Measurements from ENCODE around the gene APOL3.
"Not testable (repeated sequence)": the region's sequence is repeated elsewhere in the genome, so short reads cannot be mapped to it uniquely, and the experiment has no call there.

Gene APOL3

DNA sequence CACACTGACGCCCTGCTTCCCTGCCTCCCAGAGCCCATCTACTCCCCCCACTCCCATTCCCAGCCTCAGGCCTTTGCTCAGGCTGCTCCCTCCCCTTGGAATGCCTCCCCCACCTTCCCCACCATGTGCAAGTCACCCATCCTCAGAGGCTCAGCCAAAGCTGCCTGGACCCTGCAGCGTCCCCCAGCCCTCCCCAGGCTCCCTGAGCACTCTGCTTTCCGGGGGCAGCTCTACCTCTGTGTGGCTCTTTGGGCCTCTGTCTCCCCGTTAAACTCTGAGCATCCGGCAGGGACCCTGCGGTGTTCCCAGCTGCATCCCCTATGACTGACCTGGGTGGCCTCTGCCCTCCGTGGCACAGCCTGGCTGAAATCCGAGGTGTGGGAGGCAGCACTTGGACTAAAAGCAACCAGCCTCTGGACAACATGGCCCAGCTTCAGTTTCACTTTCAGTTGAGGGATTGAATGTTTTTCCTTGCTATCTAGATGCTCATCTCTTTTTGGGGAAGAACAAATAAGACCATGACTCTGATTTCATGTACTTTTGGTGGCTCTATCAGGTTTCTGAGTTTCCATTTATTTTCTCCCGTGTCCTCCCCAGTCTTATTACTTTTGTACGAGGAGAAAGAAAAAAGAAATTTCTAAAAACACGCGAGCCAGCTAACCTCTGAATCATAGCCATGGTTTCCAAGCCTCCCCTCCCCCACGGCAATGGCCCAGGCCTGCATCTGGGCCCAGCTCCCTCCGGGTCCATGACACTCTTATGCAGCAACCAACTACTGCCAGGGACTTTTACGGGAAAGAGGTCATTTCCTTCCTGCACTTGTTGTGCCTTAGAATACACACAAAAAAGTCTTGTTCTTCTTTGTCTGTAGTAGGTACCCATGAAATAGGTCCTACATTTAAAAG, 3.8 kb downstream of the APOL3 start:
- peak in 3 of 4 experiments; percentile 19 to 51 (median 31) for DNase-seq

DNA sequence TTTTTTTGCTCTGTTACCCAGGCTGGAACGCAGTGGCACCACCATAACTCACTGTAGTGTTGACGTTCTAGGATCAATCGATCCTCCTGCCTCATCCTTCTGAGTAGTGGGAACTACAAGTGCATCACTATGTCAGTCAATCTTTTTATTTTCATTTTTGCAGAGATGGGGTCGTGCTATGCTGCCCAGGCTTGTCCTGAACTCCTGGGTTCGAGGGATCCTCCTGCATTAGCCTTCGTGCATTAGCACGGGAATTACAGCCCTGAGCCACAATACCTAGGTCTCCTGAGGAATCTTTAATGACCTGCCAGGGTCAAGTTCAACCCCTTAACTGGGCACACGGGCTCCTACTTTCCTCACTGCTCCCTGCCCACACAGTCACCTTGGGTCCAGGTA, 4.4 kb downstream of the APOL3 start:
- DNase-seq = no peak

DNA sequence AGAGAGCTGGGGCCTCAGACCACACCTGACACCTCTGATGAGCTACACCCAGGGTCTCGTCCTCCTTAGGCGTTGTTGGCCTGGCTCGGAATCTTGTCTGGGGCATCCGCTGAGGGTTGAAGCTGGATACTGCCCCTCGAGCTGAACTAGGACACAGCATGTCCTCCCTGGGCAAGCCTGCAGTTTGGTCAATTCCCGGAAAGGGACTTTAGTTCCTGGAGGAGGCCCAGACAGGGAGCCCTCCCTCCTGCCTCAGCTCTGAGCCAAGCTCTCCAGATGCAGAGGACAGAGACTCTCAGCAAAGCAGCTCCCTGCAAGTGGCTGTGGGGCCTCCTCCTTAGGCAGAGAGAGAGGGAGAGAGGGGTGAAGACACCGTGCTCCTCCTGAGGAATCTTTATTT, 4.9 kb downstream of the APOL3 start:
- no peak for DNase-seq

DNA sequence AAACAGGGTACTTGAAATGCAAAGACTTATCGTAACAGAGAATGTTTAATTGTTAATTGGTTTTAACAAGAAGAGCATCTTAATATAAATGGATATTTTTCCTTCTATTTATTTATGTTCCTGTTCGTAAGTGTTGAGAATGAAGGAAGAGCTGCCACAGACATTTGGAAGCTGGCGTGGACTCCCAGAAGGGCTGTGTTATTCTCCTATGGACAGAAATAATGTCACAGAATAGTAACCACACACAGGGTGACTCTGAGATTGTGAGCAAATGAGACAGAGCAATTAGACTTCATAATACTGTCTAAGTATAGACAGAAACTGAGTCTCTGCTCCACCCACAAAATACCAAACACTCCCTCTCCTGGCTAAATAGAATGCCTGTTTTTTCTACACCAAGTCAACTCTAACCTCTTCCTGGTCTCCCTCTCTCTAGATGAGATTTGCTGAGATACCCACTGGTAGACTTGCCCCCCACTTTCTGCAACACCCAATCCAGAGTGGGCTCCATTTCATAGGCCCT, 6.1 kb downstream of the APOL3 start:
- DNase-seq = no peak

DNA sequence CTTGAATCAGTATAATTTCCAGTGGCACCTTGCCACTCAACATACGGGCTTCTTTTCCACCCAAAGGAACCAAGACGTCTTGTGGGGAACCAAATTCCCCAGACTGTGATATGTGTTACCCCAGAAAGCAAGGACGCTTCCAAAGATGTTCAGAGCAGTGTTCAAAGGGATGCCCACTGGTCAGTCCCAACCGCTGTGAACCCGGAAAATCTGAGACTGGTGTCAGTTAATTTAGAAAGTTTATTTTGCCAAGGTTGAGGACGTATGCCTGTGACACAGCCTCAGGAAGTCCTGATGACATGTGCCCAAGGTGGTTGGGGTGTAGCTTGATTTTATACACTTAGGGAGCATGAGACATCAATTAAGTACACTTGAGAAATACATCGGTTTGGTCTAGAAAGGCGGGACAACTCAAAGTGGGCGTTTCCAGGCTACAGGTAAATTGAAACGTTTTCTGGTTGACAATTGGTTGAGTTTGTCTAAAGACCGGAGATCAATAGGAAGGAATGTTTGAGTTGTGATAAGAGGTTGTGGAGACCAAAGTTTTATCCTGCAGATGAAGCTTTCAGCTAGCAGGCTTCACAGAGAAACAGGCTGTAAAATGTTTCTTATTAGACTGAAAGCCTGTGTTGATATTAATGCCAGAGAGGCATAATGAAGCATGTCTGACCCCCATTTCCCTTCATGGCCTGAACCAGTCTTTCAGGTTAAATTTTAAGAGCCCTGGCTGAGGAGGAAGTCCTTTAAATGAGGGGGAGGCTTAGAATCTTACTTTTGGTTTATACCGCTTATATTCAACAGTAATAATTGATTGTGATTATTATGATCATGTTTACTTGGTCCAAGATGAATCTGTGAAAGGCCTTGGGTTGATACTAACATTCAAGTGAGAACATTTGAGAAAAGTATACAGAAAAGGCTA, 6.8 kb downstream of the APOL3 start:
- no peak for DNase-seq

DNA sequence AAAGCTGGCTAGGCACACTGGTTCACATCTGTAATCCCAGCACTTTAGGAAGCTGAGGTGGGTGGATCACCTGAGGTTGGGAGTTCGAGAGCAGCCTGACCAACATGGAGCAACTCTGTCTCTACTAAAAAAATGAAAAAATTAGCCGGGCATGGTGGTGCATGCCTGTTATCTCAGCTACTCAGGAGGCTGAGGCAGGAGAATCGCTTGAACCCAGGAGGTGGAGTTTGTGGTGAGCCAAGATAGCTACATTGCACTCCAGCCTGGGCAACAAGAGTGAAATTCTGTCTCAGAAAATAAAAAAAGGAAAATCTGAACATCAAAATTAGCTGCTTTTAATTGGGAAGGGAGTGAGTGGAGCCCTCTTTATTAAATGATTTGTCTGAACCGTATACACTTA, 7.7 kb downstream of the APOL3 start:
- not testable (repeated sequence) for DNase-seq

DNA sequence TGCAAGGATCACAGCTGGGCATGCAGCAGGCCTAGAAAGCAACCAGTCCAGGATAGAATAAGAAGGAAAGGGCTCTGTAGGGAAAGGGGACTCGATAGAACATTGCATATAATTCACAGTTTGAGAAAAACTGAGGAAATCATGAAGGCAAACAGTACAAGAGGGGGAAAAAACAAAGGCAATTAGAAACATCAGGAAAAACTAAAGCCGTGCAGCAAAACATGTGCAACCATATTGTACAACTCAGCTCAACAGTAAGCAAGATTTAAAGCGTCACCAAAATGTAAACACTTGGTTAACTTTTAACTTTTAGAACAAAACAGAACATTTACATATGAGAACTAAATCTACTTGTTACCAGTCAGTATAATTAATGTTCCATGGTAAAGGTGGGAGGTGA, 8.5 kb downstream of the APOL3 start:
- DNase-seq = no peak

DNA sequence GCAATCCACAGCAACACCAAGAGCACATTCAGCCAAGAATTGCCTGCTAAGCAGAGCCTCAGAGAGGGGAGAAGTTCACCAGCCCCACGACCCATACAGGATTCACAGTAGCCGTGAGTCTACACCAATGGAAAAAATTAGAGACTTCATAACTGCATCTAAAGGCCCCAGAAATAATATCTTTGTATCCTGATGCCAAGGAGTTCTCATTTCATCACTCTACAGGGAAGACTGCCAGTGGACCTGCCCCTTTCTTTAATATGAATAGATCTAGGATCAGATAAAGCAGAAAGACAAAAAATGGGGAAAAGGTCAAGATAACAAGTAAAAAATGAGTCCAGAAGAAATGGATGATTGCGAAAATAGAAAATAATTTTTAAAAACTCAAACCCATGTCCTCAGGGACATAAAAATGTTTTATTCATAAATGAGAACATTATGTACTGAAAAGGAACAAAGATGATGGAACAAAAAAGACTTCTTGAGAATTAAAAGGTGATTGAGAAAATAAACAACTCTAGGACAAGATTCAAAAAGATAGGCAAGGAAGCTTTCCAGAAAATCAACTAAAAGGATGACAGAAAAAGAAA, 9.5 kb downstream of the APOL3 start:
- no peak for DNase-seq

DNA sequence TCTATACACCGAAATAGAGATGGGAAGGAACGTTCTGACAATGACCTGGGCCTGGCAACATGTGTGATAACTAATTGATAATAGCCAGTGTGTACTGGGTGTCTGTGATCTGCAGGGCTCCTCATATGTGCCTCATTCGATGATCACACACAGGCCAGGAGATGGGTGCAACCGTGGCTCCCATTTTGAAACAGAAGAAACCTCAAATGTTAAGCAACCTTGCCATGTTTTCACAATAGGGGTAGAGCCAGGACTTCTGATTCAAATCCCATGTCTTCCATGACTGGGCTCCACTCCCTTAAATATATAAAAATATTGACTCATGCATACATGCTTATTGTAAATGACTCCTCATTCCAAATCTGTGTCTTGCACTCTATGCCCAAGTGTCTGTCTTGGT, 11.1 kb downstream of the APOL3 start:
- DNase-seq = no peak

DNA sequence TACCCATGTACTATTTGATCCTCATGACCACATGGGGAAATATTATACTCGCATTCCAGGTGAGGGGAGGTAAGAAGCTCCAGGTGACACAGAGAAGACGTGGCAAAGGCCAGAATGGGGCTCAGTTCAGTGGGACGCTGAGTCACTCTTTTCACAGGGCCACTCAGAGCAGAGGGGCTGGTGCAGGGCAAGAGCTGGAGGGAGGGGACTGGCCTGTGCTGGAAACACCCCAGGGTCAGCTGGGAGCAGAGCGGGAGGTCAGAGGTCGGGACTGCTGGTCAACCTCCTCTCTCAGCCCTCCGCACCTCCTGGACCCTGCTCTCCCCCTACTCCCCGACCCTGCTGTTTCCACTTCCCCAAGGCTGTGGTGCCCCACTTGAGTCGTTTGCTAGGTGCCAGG, 12.1 kb downstream of the APOL3 start:
- DNase-seq = no peak

DNA sequence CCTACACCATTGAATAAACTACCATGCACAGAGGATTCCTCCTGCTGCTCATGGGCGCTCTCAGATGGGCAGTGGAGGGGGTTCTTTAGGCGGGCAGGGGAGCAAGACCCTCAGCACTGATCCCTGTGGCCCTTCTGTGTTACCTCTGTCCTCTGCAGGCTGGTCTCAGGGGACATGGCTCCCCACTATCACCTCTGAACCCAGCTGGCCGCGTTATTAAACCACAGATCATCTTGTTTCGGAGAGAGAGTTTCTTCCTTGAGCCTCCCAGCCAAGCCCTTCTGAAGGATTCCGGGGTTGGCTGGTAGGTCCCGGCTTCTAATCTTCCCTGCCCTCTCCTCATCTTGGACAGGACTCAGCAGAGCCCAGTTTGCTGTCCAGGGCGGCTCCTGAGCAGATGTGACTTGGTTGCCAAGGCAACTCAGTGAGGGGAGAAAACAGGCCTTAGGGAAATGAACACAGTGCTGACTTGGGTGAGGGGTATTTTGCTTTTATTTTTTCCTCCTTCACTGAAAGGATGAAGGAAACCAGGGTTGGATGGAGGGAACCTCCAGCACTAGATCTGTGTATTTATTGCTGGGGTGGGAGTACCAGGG, 13.3 kb downstream of the APOL3 start:
- DNase-seq = no peak

DNA sequence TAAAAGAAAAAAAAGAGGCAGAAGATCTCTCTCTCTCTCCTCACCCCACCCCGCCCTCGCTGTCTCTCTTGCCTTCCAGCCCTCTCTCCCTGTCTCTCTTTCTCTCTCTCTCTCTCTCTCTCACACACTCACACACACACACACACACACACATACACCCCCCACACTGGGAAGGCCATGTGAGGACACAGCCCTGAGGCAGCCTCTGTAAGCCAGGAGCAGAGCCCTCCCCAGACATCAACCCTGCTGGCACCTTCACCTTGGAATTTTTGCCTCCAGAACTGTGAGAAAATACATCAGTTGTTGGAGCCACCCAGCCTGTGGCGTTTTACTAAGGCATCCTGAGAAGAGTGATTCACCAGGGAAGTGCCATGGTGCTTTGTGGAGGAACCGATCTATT, 14.7 kb downstream of the APOL3 start:
- DNase-seq = no peak

DNA sequence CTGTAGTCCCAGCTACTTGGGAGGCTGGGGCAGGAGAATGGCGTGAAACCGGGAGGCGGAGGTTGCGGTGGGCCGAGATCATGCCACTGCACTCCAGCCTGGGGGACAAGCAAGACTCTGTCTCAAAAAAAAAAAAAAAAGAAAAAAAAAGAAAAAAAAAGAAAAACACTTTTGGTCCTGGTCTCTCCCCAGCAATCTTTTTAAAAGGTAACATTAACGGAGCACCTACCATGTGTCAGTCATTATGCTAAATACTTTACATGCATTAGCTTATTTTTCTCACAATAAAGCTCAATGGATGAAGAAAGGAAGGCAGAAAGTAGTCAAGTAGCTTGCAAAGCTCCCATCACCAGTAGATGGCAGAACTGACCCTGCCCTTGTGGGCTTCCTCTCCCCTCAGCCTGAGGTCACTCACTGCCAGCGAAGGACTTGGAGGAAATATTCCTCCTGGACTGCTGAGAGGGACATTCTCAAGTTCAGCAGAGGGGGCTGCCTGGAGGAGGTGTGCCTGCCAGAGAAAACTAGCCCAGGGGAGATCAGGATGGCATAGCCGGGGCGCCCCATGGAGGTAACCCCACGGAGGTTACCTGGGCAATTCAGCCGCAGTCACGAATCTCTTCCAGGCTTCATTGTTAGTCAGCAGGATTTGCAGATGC, 15.5 kb downstream of the APOL3 start:
- DNase-seq = no peak

DNA sequence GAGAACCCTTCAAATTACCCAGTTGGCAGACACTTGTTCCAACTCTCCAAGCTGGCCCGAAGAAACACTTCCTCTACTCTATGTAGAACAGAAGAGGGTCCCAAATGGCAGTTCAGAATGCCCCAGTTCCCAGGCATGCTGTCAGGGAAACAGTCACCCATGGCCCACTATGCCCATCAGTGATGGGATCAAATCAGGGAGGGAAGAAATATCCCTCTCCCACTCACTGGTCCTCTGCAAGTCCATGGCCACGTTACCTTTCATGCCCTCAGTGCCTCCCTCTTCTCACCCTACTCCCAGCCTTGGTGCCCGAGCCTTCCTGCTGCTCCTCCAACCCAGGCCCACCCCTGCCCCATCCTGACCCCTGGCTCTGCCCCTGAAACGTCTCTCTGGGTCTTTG, 16.6 kb downstream of the APOL3 start:
- DNase-seq = no peak

DNA sequence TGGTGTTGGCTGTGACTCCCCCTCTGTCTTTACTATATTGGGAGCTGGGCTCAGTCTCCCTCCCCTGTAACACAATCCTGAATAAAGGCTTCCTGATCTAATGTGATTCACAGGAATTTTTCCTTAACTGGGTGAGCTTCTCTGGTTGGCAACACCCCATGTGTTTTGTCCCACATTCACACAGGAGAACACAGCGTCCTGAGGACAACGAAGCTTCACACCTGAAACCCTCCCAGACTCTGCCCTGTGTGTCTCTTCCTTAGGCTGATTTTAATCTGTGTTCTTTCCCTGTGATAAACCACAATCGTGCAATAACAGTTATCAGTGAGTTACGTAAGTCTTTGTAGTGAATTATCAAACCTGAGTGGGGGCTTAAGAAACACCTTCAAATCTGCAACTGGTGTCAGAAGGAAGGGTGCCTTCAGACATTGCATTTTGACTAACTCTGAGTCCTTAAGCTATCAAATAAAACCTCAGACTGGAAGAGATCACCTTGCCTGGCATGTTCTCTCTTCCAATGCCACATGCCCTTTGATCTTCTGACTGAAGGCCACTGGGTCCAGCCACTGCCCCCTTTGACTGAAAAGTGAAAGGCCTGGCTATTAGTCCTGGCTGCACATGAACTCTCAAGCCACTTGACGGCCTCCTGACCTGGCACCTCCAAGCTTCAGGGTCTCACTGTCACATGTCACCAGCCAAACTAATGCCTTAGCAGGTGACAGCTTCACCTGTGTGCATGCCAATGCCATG, 17.3 kb downstream of the APOL3 start:
- DNase-seq = no peak

DNA sequence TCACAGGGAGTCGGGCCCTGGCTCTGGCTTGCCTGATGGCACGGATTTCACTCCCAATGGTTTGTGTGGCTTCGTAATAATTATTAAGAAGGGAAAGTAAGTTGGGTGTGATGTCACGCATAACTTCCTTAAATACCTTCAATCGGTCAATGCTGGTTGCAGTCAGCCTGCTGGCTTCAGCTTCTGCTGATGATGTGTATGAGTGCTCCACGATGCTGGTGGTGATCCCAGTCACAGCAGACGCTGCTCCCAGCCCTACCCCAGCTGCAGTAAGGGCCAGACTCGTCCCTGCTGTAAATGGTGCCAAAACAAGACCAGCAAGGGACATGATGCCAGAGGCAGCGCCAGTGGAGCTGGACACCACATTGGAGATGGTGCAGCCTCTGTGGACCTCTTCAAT, 19.1 kb downstream of the APOL3 start:
- no peak for DNase-seq

DNA sequence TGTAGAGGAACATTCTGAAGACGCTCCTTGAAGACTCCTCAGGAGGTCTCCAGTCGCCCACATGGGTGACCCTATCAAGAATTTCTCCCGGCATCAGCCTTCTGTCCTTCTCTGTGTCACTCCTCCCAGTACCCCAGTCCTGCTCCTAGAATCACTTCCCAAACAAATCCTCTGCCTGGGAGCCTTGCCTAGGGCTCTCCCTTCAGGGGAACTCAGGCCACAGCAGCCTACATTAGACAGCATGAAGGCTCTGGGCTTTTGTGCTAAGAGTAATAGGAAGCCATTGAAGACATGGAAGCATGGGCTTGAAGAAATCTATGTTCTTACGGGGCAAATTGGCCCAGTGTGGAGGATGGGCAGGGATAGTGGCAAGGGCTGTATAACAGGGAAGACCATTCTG, 21.8 kb downstream of the APOL3 start:
- DNase-seq = not testable (repeated sequence)

DNA sequence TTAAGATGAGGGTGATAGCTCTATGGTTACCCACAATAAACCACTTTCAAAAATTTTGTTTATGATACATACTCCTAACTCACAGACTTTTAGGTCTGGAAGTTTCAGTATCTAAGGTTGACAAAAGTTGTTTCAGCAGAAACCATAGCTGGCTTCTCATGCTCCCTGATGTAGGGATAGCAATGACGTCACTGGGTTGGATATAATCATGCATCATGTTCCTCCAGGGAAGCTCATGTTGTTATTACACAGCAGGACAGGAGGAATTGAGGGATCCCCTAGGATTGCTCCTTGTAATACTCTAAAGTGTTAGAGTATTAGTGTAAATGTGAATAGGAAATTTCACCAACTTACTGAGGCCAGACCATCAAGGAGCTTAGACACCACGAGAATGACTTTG, 23.6 kb downstream of the APOL3 start:
- no peak for DNase-seq

DNA sequence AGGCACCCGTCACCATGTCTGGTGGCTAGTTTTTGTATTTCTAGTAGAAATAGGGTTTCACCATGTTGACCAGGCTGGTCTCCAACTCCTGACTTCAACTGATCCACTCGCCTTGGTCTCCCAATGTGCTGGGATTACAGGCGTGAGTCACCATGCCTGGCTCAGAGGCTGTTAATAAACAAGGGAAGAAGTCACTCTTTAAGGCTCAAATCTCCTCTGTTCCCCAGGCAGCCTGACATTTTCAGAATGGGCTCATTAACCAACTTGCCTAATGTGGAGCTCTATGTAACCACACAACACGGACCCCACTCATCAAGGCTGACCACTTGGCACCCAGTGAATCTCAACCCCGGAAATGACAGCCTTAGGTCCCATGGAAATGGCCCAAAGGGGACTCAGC, 24.1 kb downstream of the APOL3 start:
- no peak for DNase-seq

DNA sequence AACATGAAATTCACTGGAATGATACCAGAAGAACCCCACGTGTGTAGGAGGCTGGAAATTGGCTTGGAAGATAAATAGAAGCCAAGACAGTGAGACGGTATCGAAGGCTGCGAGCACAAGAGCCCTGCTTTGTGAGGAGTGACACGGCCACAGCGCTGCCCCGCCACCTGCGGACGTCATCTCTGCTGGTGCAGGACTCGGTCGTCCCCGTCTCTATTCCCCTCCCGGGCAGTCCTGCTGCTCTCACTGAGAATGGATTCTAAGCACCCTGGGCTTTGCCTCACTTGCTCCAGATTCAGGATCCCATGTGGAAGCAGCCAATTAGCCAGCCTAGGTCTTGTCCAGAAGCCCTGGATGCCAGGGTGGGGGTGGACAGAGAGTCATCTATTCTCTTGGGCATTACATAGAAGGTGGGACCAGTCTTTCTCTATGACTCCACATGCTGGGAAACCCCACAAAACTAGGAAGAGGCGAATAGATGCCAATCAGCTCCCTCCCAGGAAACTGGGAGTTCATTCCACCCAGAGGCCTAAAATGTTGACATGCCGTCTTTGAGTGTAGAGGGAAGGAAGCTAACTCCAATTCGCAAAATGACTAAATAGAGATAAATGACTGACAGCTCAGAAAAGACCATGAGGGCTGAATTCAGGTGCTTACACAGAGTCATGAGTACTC, 25.1 kb downstream of the APOL3 start:
- DNase-seq = no peak

DNA sequence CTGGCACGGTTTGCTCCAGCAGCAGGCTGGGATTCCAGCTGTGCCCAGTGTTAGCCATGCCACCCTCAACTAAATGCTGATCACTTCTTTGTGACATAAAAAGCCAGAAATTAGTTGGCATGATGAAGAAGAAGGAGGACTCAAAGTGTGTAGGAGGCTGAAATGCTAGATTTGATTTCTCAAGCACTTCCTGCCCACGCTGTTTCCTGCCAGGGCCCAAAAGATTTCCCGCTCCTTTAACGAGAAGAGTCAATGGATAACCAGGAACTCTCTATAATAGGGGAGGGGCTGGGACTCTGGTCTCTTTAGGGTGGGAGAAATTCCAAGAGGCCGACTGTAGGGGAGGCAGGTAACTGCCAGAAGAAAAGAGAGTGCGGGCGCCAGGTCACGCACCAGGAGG, 26.4 kb downstream of the APOL3 start:
- DNase-seq = no peak

All from activated naive CD4-positive, alpha-beta T cell (primary cell).